ENCODE measurements around the gene PSMD6. TPM values are rescaled to one million over a fixed set of nuclear protein-coding genes. Genes with fewer than 3 reads are reported as not detected.

Gene PSMD6
- polyA plus RNA-seq, 1 donor from 2014 or later = 150 TPM

GRCh38 chr3:63973406-63973805, 49.9 kb downstream of the PSMD6 start:
- H3K4me2 ChIP-seq (ENCODE audit: low read length) = no peak overlapping the region
- H3K27me3 ChIP-seq (ENCODE audit: insufficient read depth, low read depth, low read length) = no peaks in the 10 kb centered on the region
- H3K79me2 ChIP-seq (replicated peaks; ENCODE audit: insufficient read depth, low read length) = no peaks in the 10 kb centered on the region
- no peak overlapping the region for H3K9ac ChIP-seq (ENCODE audit: low read length)
- no peaks in the 10 kb centered on the region for H3F3A ChIP-seq (ENCODE audit: insufficient read depth, low read length, poor library complexity, severe bottlenecking)
- no peak overlapping the region for H2AFZ ChIP-seq (ENCODE audit: low read depth, low read length)
- TF ChIP-seq EP300 (conservative IDR thresholded peaks at IDR 0.05; ENCODE audit: poor library complexity, severe bottlenecking) (no peak), SMC3 (conservative IDR thresholded peaks at IDR 0.05; ENCODE audit: poor library complexity) (no peak), EZH2 (IDR thresholded peaks at IDR 0.05; ENCODE audit: borderline replicate concordance, insufficient read depth, low read length, poor library complexity, severe bottlenecking) (no peak), MXI1 (conservative IDR thresholded peaks at IDR 0.05; ENCODE audit: poor library complexity, severe bottlenecking) (no peak), RAD21 (conservative IDR thresholded peaks at IDR 0.05) (no peak), TAF1 (IDR thresholded peaks at IDR 0.05; ENCODE audit: low read depth) (no peak), REST (IDR thresholded peaks at IDR 0.05; ENCODE audit: borderline replicate concordance) (no peak), CTCF (IDR thresholded peaks at IDR 0.05; ENCODE audit: poor library complexity, severe bottlenecking) (no peak), POLR2AphosphoS5 (IDR thresholded peaks at IDR 0.05) (no peak)
- no peak overlapping the region for H3K4me3 ChIP-seq (ENCODE audit: low read length)
- H3K36me3 ChIP-seq (ENCODE audit: insufficient read depth, low read length) = no peaks in the 10 kb centered on the region
- H4K20me1 ChIP-seq (ENCODE audit: insufficient read depth) = no peaks in the 10 kb centered on the region
- no peaks in the 10 kb centered on the region for H3K9me2 ChIP-seq (ENCODE audit: insufficient read depth, low read length)
- H3K27ac ChIP-seq (ENCODE audit: low read length) = no peak overlapping the region
- H3K9me3 ChIP-seq (ENCODE audit: low read length) = no peaks in the 10 kb centered on the region

- H4K20me1 ChIP-seq (ENCODE audit: insufficient read depth) = no peaks in the 10 kb centered on the region
- H3K27me3 ChIP-seq (ENCODE audit: insufficient read depth, low read depth, low read length) = no peaks in the 10 kb centered on the region
- TF ChIP-seq REST (IDR thresholded peaks at IDR 0.05; ENCODE audit: borderline replicate concordance) (no peak), MXI1 (conservative IDR thresholded peaks at IDR 0.05; ENCODE audit: poor library complexity, severe bottlenecking) (no peak), SMC3 (conservative IDR thresholded peaks at IDR 0.05; ENCODE audit: poor library complexity) (no peak), POLR2AphosphoS5 (IDR thresholded peaks at IDR 0.05) (no peak), EZH2 (IDR thresholded peaks at IDR 0.05; ENCODE audit: borderline replicate concordance, insufficient read depth, low read length, poor library complexity, severe bottlenecking) (no peak), EP300 (conservative IDR thresholded peaks at IDR 0.05; ENCODE audit: poor library complexity, severe bottlenecking) (no peak), TAF1 (IDR thresholded peaks at IDR 0.05; ENCODE audit: low read depth) (no peak), CTCF (IDR thresholded peaks at IDR 0.05; ENCODE audit: poor library complexity, severe bottlenecking) (no peak), RAD21 (conservative IDR thresholded peaks at IDR 0.05) (no peak)
- H3K27ac ChIP-seq (ENCODE audit: low read length) = no peak overlapping the region
- no peaks in the 10 kb centered on the region for H3K9me3 ChIP-seq (ENCODE audit: low read length)
- H3K4me3 ChIP-seq (ENCODE audit: low read length) = no peak overlapping the region
- H3K9ac ChIP-seq (ENCODE audit: low read length) = no peak overlapping the region
- no peaks in the 10 kb centered on the region for H3K36me3 ChIP-seq (ENCODE audit: insufficient read depth, low read length)
- H3K4me2 ChIP-seq (ENCODE audit: low read length) = no peak overlapping the region
- H2AFZ ChIP-seq (ENCODE audit: low read depth, low read length) = no peak overlapping the region
- H3K9me2 ChIP-seq (ENCODE audit: insufficient read depth, low read length) = no peaks in the 10 kb centered on the region
- no peaks in the 10 kb centered on the region for H3F3A ChIP-seq (ENCODE audit: insufficient read depth, low read length, poor library complexity, severe bottlenecking)
- H3K79me2 ChIP-seq (replicated peaks; ENCODE audit: insufficient read depth, low read length) = no peaks in the 10 kb centered on the region
Measured at GRCh38 chr3:63972987-63973386, 50.3 kb downstream of the PSMD6 start.

Measured in neural cell (in vitro differentiated cells).